Loucy (cell line): Measurements from ENCODE around the gene SMARCAL1.

Experiments
- H2AFZ ChIP-seq: fragments of 200-600 bp; sonication (generic); 2 replicates; pipeline ENCODE4 v1.6.0; 2016; ENCODE audit warnings: antibody characterized with exemption, mild to moderate bottlenecking, low read length, moderate library complexity
- H3F3A ChIP-seq: fragments of 200-600 bp; 2 replicates; pipeline ENCODE4 v1.6.0; 2016; ENCODE audit warnings: antibody characterized with exemption, low read depth, mild to moderate bottlenecking
- H3K27me3 ChIP-seq: fragments of 200-600 bp; sonication (generic); 2 replicates; pipeline ENCODE4 v1.6.1; 2014; ENCODE audit warnings: low read length, mild to moderate bottlenecking; ENCODE audit not compliant: insufficient read depth, poor library complexity, severe bottlenecking
- H3K36me3 ChIP-seq: fragments of 200-600 bp; sonication (generic); 2 replicates; pipeline ENCODE4 v1.6.1; 2016; ENCODE audit warnings: low read length; ENCODE audit not compliant: insufficient read depth
- H3K4me1 ChIP-seq: fragments of 200-600 bp; sonication (generic); 2 replicates; pipeline ENCODE4 v1.5.1; 2014; ENCODE audit warnings: low read length, mild to moderate bottlenecking; ENCODE audit not compliant: insufficient read depth, poor library complexity, severe bottlenecking
- H3K4me2 ChIP-seq: fragments of 200-600 bp; sonication (generic); 2 replicates; pipeline ENCODE4 v1.6.0; 2014; ENCODE audit warnings: antibody characterized with exemption, low read length, low read depth, mild to moderate bottlenecking; ENCODE audit not compliant: poor library complexity, severe bottlenecking
- H3K4me3 ChIP-seq: fragments of 200-600 bp; sonication (generic); 2 replicates; pipeline ENCODE4 v1.5.1; 2014; ENCODE audit warnings: low read length, mild to moderate bottlenecking, mixed read lengths; ENCODE audit not compliant: poor library complexity, severe bottlenecking
- H3K79me2 ChIP-seq: fragments of 200-600 bp; sonication (generic); 2 replicates; pipeline ENCODE4 v1.6.1; 2014; ENCODE audit warnings: low read length; ENCODE audit not compliant: insufficient read depth
- H3K9ac ChIP-seq: fragments of 200-600 bp; sonication (generic); 2 replicates; pipeline ENCODE4 v1.6.0; 2014; ENCODE audit warnings: mild to moderate bottlenecking, low read depth, low read length, moderate library complexity; ENCODE audit not compliant: poor library complexity, severe bottlenecking
- H3K9me2 ChIP-seq: fragments of 200-600 bp; sonication (generic); replicated peaks from 2 replicates; pipeline ENCODE4 v1.6.1; 2016; ENCODE audit warnings: low read depth, low read length, mixed read lengths
- H3K9me3 ChIP-seq: fragments of 200-600 bp; sonication (generic); 2 replicates; pipeline ENCODE4 v1.6.1; 2014; ENCODE audit warnings: mild to moderate bottlenecking, antibody characterized with exemption, low read length, low read depth; ENCODE audit not compliant: insufficient read depth
- H4K20me1 ChIP-seq: fragments of 200-600 bp; sonication (generic); 2 replicates; pipeline ENCODE4 v1.6.0; 2014; ENCODE audit warnings: antibody characterized with exemption, low read length, mild to moderate bottlenecking; ENCODE audit not compliant: insufficient read depth, poor library complexity, severe bottlenecking
- EZH2phosphoT487 ChIP-seq: fragments of 200-600 bp; IDR thresholded peaks from 2 replicates; pipeline ENCODE4 v1.6.1; 2018; ENCODE audit warnings: antibody characterized with exemption, mild to moderate bottlenecking, moderate library complexity, borderline replicate concordance
- TF ChIP-seq, protein P1 (sequence below): fragments of 200-600 bp; sonication (generic); conservative IDR thresholded peaks from 2 replicates; pipeline ENCODE4 v1.5.1; 2014; ENCODE audit warnings: mild to moderate bottlenecking, antibody characterized with exemption, low read length

The SMARCAL1 gene

GRCh38 chr2:216503697-216504375 lies 91.6 kb downstream of the SMARCAL1 start:
- H3K79me2 ChIP-seq, result peaks cover 69% of the 10 kb centered on the region
- H2AFZ ChIP-seq, result no peak overlapping the region
- H3K4me2 ChIP-seq, result peak overlapping the region; percentile 96
- no peaks in the 10 kb centered on the region for H3K9me2 ChIP-seq
- TF ChIP-seq, protein P1, sequence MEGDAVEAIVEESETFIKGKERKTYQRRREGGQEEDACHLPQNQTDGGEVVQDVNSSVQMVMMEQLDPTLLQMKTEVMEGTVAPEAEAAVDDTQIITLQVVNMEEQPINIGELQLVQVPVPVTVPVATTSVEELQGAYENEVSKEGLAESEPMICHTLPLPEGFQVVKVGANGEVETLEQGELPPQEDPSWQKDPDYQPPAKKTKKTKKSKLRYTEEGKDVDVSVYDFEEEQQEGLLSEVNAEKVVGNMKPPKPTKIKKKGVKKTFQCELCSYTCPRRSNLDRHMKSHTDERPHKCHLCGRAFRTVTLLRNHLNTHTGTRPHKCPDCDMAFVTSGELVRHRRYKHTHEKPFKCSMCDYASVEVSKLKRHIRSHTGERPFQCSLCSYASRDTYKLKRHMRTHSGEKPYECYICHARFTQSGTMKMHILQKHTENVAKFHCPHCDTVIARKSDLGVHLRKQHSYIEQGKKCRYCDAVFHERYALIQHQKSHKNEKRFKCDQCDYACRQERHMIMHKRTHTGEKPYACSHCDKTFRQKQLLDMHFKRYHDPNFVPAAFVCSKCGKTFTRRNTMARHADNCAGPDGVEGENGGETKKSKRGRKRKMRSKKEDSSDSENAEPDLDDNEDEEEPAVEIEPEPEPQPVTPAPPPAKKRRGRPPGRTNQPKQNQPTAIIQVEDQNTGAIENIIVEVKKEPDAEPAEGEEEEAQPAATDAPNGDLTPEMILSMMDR, result no peak
- TF ChIP-seq EZH2phosphoT487, result no peak
- H3K36me3 ChIP-seq, result peaks cover 58% of the 10 kb centered on the region
- peaks cover 67% of the 10 kb centered on the region for H4K20me1 ChIP-seq
- H3K27me3 ChIP-seq, result peaks cover 9% of the 10 kb centered on the region
- no peaks in the 10 kb centered on the region for H3K9me3 ChIP-seq
- peaks cover 45% of the 10 kb centered on the region for H3K4me1 ChIP-seq
- peak overlapping the region; percentile 90 for H3K4me3 ChIP-seq
- peak overlapping the region; percentile 15 for H3K9ac ChIP-seq
- no peaks in the 10 kb centered on the region; the same call in 1 of the 2 replicates for H3F3A ChIP-seq

DNA sequence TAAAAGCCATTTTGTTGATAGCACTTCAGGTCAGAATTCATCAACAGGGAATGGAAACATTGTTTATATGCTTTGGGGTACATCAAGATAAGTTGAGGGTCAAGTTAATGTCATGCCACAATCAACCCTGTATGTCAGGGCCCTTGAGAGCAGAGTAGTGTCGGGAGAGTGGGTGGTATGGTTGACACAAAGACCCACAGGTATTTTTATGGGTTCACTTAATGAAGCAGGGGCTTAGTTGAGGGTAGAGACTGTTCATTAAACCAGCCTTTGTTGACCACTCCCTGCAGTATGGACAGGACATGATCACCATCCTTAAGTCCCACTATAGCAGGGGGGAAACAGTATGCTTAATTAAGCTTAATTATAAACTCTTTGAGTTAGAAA lies 92.1 kb downstream of the SMARCAL1 start:
- Histone ChIP-seq H3K4me2 (peak overlapping the region; percentile 96), H3K79me2 (peaks cover 64% of the 10 kb centered on the region), H3K9ac (no peak overlapping the region), H2AFZ (no peak overlapping the region), H3K9me3 (no peaks in the 10 kb centered on the region), H4K20me1 (peaks cover 61% of the 10 kb centered on the region), H3K9me2 (no peaks in the 10 kb centered on the region), H3K36me3 (peaks cover 54% of the 10 kb centered on the region), H3K27me3 (peaks cover 4% of the 10 kb centered on the region), H3K4me1 (peaks cover 45% of the 10 kb centered on the region), H3K4me3 (peak overlapping the region; percentile 90), H3F3A (no peaks in the 10 kb centered on the region; the same call in 1 of the 2 replicates)
- TF ChIP-seq EZH2phosphoT487, result no peak
- TF ChIP-seq, protein P1, result no peak

DNA sequence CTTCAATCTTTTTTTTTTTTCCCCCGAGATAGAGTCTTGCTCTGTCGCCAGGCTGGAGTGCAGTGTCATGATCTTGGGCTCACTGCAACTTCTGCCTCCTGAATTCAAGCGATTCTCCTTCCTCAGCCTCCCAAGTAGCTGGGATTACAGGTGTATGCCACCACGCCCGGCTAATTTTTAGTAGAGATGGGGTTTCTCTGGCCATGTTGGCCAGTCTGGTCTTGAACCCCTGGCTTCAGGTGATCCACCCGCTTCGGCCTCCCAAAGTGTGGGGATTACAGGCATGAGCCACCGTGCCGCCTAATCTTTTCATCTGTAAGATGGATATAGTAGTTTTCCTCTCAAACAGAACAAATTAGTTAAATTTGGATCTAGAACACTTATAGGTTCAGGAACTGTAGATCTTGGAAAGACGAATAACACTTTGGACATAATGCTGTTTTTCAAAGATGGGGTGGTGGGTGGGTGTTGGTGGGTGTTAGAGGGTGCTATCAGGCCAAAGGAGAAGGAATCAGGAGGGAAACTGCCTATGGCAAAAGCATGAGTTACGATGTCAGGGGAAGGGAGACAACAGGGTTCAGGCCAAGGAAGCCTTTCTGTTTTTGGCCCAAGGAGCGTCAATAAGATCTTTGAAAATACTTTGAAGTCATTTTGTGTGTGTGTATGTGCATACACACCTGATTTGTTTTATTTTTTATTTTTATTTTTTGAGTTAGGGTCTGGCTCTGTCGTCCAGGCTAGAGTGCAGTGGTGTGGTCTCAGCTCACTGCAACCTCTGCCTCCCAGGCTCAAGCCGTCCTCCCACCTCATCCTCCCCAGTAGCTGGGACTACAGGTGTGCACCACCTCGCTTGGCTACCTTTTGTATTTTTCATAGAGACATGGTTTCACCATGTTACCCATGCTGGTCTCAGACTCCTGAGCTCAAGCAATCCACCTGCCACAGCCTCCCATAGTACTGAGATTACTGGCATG lies 93.1 kb downstream of the SMARCAL1 start:
- TF ChIP-seq EZH2phosphoT487, result no peak
- TF ChIP-seq, protein P1, result no peak
- Histone ChIP-seq H3K9me3 (no peaks in the 10 kb centered on the region), H3K27me3 (no peaks in the 10 kb centered on the region), H3K4me2 (no peak overlapping the region), H3F3A (no peaks in the 10 kb centered on the region; the same call in 1 of the 2 replicates), H3K9me2 (no peaks in the 10 kb centered on the region), H2AFZ (no peak overlapping the region), H3K4me3 (no peak overlapping the region), H4K20me1 (peaks cover 51% of the 10 kb centered on the region), H3K4me1 (peaks cover 37% of the 10 kb centered on the region), H3K36me3 (peaks cover 44% of the 10 kb centered on the region), H3K79me2 (peaks cover 53% of the 10 kb centered on the region), H3K9ac (no peak overlapping the region)
